Measurements from ENCODE around the gene LRRC8C.

GRCh38 chr1:89665941-89666340 lies 33.0 kb downstream of the LRRC8C start:
- TF ChIP-seq, protein P1, sequence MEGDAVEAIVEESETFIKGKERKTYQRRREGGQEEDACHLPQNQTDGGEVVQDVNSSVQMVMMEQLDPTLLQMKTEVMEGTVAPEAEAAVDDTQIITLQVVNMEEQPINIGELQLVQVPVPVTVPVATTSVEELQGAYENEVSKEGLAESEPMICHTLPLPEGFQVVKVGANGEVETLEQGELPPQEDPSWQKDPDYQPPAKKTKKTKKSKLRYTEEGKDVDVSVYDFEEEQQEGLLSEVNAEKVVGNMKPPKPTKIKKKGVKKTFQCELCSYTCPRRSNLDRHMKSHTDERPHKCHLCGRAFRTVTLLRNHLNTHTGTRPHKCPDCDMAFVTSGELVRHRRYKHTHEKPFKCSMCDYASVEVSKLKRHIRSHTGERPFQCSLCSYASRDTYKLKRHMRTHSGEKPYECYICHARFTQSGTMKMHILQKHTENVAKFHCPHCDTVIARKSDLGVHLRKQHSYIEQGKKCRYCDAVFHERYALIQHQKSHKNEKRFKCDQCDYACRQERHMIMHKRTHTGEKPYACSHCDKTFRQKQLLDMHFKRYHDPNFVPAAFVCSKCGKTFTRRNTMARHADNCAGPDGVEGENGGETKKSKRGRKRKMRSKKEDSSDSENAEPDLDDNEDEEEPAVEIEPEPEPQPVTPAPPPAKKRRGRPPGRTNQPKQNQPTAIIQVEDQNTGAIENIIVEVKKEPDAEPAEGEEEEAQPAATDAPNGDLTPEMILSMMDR (IDR thresholded peaks at IDR 0.05), result no peak
- TF ChIP-seq POLR2A (IDR thresholded peaks at IDR 0.05), result no peak

All from thyroid gland (tissue), 4 donors.